Measurements from ENCODE around the gene SLC8A3.

DNA sequence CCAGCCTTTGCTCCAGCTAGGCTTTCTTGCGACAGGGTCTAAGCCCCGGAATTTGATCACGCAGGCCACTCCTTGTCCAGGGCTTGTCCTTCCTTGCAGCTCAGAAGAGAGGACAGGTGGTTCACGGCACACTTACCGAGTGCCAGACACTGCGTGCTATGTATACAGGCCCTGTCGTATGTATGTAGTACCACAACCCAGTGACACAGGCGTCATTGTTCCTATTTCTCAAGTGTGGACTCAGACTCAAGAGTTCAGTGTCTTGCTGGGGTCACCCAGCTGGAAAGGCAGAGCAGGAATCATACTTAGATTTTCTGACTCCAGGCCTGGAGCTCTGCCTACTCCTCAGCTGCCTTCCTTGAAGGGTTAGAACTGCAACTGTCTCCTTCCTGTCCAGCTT is 155.6 kb downstream of the SLC8A3 start:
- no peak for TF ChIP-seq SMC3 (IDR thresholded peaks at IDR 0.05; ENCODE audit: low read length)
- TF ChIP-seq PHF20 (CRISPR knock-in tag; IDR thresholded peaks at IDR 0.05), result no peak
- no peak for TF ChIP-seq IRF1 (CRISPR knock-in tag; IDR thresholded peaks at IDR 0.05; ENCODE audit: low read depth)
- TF ChIP-seq ASH2L (IDR thresholded peaks at IDR 0.05; ENCODE audit: insufficient read length, low read depth, low read length), result no peak
- no peak for TF ChIP-seq ATF7-NPFF (CRISPR knock-in tag; IDR thresholded peaks at IDR 0.05; ENCODE audit: low read depth)
- no peak for TF ChIP-seq RAD21 (CRISPR knock-in tag; IDR thresholded peaks at IDR 0.05)
